NCI-H1417 (cell line): ENCODE results near the gene P2RX4.
"Not testable (repeated sequence)": the region's sequence is repeated elsewhere in the genome, so short reads cannot be mapped to it uniquely, and the experiment has no call there.

Source experiments
- DNase-seq, 3 experiments: peaks; one replicate each; lab custom pipeline; 2025; lab: John Stamatoyannopoulos, UW

Gene P2RX4

DNA sequence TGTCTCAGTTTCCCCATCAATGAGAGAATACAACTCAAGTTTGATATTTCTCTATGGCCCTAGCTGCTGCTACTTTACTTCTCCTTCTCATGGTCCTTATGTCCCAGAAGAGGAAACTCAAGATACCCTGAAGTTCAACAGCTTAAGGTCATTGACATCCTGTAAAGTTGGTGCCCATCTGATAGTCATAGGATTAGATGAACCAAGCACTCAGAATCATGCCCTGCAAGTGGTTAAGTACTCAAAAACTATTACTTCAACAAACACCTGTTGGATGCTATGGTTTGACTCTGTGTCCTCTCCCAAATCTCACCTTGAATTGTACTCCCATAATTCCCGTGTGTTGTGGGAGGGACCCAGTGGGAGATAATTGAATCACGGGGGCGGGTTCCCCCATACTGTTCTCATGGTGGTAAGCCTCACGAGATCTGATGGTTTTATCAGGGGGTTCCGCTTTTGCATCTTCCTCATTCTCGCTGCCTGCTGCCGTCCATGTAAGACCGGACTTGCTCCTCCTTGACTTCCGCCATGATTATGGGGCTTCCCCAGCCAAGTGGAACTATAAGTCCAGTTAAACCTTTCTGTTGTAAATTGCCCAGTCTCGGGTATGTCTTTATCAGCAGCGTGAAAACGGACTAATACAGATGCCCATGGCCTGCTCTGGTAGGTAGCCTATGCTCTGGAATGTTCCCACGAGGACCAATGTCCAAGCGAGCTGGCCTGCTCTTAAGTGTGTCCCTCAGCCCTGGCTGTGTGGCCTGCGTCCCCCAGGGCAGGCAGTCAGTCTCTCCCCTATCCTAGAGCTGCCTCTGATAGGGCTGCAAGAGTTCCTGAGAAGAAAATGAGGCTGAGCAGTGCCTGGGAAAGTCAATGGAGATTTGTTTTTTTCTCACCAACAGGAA lies 68.5 kb downstream of the P2RX4 start:
- DNase-seq, result no peak

DNA sequence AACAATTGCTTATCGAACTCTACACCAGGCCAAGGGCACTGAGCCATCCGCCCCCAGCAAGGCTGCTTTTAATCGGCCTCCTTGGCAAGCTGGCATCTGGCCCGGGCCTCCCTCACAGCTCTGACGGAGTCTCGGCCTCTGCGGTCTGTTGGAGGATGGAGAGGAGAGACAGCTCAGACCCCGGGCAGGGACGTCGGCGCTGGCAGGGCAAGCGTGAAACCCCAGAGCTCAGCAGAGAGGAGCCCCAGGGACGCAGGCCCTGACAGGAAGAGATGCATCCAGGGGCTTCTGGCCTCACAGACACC lies 69.1 kb downstream of the P2RX4 start:
- no peak for DNase-seq

DNA sequence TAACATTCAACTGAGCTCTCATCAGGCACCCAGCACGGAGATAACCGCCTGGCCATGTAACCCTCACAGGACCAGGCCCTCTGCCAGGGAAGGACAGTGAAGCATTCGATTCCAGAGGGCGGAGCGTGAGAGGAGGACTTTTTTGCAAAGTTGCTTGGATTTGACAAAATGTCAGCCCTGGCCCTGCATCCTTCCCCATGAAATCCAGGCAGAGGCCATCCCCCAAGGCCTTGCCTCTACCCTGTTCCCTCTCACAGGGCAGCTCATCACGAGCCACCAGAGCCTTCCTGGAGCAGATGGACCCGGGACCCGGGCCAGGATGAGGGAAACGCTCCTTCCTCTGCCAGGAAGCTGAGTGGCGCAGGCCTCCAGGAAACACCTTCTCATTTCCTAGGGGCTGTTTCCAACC lies 69.6 kb downstream of the P2RX4 start:
- DNase-seq, result no peak

DNA sequence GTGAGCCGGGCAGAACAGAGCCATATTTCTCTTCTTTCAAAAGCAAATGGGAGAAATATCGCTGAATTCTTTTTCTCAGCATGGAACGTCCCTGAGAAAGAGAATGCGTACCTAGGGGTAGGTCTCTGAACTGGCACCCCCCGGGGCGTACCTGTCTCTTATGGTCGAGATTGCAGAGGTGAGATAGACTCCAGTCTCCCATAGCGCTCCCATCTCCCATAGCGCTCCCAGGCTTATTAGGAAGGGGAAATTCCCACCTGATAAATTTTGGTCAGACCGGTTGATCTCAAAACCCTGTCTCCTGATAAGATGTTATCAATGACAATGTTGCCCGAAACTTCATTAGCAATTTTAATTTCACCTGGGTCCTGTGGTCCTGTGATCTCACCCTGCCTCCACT lies 70.6 kb downstream of the P2RX4 start:
- DNase-seq, result not testable (repeated sequence)

DNA sequence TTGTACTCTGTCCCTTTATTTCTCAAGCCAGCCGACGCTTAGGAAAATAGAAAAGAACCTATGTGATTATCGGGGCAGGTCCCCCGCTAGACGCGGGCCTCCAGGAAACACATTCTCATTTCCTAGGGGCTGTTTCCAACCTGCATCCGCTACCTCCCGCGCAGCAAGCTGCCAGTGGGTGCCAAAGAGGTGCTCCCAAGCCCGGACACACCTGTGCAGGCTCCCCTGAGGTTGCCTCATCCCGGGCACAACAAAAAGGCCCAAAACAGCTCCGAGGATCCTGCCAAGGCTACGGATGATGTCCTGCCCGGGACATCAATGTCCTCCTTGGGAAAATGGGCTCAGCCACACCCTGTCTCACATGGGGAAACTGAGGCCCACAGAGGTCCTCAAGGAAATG lies 71.2 kb downstream of the P2RX4 start:
- not testable (repeated sequence) for DNase-seq

DNA sequence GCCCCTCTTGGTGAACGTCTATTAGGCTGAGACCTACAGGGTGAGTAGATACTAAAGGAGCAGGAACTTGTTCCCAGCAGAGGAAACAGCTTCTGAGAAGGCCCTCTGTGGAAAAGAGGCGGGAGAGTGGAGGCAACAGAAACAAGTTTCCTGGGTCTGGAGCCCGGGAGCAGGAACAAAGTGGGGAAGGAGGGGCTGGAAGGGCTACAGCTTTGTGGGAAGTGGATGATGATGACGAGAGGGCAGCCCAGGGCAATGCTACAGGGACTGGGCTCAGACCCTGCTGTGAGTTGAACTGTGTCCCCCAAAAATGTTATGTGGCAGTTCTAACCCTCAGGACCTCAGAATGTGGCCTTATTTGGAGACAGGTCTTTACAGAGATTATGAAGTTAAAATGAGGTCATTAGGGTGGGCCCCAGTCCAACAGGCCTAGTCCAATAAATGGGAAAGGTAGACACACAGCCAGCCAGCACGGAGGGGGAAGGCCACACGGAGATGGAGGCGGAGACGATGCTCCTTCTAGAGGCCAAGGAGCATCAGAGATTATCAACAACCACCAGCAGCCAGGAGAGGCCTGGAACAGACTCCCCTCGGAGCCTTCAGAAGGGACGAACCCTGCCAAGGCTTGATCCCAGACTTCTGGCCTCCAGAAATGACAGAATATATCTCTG lies 72.3 kb downstream of the P2RX4 start:
- no peak for DNase-seq

DNA sequence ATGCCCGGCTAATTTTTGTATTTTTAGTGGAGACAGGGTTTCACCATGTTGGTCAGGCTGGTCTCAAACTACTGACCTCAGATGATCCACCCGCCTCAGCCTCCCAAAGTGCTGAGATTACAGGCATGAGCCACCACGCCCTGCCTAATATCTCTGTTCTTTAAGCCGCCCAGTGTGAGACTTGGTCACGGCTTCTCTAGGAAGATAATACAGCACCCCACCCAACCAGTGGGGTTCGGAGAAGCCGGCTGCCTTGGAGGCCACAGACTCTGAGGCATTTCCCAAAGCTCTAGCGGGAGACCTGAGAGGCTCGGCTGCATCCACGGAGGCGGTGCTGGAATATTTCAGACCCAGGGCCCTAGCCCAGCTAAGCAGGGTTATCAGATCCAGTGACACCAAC lies 73.0 kb downstream of the P2RX4 start:
- not testable (repeated sequence) for DNase-seq

DNA sequence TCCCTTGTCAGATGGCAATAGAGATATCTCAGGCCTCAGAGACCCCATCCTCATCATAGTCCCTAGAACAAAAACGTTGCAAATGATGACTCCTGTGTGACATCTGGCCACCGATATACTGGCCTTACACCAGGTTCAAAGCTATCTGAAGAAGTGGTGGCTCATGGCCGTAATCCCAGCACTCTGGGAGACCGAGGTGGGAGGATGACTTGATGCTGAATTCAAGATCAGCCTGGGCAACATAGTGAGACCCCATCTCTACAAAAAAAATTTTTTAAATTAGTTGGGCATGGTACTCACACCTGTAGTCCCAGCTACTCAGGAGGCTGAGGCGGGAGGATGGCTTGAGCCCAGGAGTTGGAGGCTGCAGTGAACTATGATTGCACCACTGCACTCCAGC lies 73.5 kb downstream of the P2RX4 start:
- no peak for DNase-seq
